ENCODE results near the gene NDUFB7. TPM values are rescaled to one million over a fixed set of nuclear protein-coding genes. Genes with fewer than 3 reads are reported as not detected.
"Not testable (repeated sequence)": the region's sequence is repeated elsewhere in the genome, so short reads cannot be mapped to it uniquely, and the experiment has no call there.

Gene NDUFB7
- polyA plus RNA-seq, 1 donor = 149 TPM

DNA sequence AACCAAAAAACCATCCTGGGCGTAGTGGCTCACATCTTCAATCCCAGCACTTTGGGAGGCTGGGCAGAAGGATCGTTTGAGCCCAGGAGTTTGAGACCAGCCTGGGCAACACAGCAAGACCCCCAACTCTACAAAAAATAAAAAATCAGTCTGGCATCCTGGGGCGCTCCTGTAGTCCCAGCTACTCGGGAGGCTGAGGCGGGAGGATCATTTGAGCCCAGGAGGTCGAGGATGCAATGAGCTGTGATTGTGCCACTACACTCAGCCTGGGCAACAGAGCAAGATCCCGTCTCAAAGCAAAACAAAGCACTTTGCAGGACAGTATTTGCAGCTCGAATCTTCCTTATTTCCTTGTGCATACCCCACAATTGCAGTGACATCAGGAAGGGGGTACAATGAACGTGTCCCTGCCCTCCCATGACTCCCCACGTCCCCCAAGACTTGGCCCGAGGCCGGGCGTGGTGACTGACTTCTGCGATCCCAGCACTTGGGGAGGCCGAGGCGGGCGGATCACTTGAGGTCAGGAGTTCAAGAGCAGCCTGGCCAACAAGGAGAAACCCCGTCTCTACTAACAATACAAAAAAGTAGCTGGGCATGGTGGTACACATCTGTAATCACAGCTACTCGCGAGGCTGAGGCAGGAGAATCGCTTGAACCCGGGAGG, 870 bp downstream of the NDUFB7 start:
- no peak for DNase-seq

DNA sequence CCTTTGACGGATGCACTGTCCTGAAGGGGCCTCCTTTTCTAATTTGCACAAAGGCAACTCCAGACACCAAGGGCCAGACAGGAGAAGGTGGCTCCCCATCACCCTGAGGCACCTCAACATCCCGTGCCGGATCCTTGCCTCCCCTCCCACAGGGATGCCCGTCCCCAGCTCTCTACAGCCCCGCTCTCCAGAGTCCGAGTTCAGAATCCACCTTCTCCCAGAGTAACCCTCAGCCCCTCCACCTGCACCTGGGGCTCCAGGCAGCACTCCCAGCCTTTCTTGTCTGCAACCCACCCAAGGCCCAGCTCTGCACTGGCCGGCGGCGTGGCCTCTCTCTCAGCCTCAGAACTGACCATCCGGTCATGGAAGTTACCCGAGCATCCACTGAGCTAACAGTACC, 4.8 kb downstream of the NDUFB7 start:
- no peak for DNase-seq

- DNase-seq = no peak
These were observed 5.2 kb downstream of the NDUFB7 start for GRCh38 chr19:14566712-14567077.

DNA sequence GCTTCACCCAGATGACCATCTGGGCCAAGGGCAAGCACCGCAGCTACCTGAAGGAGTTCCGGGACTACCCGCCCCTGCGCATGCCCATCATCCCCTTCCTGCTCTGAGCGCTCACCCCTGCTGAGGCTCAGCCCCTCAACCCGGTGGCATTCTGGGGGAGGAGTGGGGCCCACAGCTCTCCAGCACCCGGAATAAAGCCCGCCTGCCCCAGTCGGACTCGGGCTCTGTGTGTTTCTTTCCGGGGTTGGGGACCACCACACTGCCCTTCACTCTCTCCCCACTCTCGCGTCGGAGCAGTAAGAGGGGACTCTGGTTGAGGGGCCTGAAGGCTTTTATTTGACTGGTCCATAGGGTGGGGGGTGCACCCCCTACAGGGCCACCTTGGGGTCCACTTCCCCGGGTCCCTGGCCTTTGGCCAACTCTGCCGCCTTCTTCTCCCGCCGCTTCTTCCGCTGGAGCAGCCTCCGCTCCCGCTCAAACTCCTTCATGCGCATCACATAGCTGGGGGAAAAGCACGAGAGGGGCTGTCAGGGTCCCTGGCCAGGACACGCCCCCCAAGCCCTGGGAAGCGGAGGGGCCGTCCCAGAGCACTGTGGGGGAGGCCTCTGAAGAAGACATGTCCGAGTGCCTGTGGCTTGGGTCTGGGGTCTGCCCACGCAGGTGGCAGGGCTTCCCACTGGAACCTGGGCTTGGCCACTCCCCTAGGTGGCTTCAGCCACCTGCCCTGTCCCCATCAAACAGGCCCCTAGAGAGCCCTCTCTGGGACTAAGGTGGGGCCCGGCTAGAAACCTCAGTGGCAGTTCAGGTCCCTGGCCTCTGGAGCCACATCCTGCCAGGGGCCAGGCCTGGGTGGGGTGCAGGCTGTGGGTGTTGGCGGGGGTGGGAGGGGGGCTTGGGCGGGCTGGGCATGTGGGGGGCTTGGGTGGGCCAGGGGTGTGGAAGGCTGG, 5.8 kb downstream of the NDUFB7 start:
- no peak for DNase-seq

DNA sequence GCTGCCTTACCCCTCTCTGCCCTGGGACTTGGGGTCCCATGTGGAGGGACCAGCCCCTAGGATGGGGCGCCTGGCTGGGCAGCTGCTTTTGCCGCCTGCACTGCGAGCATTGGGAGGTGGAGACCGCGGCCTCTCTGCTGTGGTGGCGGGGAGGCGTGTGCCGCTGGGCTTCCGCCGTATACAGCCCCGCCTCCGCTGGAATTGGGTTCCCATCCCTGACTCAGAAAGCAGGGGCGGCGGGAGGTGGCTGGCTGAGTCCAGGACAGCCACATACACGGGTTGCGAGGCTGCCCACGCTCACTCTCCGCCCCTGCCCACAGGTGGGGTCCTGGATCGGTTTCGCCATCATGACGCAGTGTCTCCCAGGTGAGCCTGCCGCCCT, 6.6 kb downstream of the NDUFB7 start:
- DNase-seq = no peak

DNA sequence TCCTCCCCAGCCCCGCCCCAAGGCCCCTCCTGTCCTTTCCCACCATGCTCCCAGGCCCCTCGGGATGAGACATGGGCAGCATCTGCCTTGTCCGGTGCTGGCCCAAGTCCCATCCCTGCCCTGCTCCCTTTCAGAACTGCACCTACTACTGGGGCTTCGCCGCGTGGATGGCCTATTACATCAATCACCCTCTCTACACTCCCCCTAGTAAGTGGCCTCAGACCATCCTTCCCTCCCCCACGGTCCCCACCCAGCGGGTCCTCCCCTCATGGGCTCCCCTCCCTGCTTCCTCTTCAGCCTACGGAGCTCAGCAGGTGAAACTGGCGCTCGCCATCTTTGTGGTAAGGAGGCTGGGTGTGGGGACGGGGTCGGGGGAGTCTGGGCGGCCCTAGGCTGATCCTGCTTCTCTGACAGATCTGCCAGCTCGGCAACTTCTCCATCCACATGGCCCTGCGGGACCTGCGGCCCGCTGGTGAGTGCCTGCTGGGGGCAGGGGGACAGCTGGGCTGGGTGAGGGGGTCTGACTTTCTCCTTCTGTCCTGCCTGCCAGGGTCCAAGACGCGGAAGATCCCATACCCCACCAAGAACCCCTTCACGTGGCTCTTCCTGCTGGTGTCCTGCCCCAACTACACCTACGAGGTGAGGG, 7.1 kb downstream of the NDUFB7 start:
- DNase-seq = not testable (repeated sequence)

- DNase-seq = no peak
These were observed 7.7 kb downstream of the NDUFB7 start for GRCh38 chr19:14563989-14564651.

- no peak for DNase-seq
These were observed 8.3 kb downstream of the NDUFB7 start for GRCh38 chr19:14563590-14563926.

- DNase-seq = no peak
These were observed 8.9 kb downstream of the NDUFB7 start for GRCh38 chr19:14562660-14563589.

DNA sequence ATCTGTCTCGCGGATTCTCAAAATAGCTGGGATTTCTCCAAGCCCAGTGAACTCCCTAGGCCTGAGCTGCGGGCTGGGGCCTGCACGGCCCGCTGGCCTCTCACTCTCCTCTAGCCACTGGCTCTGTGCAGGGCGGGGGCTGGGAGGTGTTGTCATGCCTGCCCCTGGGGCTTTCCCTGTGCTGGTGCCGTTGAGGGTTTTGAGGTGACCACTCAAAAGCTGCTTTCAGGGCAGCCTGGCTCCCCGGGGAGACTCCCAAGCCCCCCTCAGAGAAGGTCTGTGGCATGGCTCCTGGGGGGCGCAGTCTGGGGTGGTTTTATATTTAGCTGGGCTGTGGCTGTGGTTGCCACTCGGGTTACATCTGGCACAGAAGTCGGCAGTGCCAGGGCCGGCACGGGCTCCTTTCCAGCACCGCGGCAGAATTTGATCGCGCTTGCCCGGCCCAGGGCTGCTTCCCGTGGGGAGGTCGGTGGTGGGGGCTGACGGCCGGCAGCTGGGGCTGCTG, 10.0 kb downstream of the NDUFB7 start:
- peak; percentile 43 for DNase-seq

DNA sequence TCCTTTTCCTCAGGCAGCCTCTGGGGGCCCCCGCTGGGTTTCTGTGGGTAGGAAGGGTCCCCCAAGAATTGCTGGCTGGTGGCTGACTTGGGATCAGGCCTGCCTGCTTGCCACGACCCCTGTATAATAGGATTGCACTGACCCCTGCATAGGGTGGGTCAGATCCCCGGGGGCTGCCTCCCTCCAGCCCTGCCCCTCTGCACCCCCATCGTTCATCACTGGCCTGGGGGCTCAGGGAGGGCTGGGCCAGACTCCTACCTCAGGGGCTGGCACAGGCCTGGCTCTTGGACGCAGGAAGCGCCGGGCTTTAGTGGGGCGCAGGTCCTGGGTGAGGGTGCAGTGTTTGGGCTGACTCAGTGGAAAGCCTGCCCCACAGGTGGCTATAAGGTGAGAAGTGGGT, 10.6 kb downstream of the NDUFB7 start:
- no peak for DNase-seq

DNA sequence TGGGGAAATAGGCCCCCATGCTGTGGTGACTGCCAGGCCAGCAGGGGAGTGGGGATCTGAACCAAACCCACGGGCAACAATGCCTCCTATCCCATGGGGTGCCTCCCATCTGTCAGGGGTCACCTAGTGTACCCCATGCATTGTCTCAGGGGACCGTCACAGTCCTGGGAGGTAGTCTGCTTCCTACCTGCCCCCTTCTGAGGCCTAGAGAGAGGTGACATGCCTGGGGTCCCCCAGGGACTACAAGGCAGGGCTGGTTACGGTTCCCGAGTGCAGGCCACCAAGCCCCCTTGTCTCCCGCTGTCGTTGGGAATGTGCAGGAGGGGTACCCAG, 11.1 kb downstream of the NDUFB7 start:
- no peak for DNase-seq

DNA sequence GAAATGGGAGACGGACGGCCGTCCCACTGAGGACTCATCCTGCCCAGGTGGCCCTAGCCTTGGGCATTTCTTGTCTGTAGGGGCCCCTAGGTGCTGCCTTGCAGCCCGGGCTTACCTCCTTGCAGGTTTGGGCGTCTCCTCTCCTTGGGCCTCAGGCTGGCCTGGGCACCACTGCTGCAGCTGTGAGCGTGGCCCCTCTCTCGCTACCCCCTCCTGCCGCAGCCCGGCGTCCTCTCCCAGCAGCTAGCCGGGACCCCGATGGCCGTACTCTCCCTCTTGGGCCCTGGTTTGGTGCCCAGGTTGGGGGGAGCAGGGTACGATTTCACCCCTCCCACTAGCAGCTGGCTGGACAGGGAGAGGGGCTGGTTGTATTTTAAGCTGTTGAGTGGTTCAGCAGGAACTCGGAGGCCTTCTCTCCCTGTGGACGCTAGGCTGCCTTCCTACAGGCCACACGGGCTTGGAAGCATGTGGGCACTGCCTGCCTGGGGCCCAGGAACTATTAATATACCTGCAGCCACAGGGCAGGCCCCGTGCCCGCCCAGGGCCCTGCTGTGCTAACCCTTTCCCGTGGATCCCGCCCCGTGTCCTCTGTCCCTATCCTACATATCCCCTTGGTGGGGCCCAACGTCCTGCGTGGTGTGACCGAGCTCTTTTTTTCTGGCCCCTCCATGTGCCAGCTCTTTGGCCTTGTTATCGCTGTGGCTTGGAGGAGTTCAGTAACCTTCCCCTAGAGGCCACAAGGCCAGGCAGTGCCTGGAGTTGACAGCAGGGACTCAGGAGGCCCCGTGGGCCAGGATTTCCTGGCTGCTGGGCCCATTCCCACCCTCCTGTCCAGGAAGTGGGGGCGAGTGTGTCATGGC, 11.7 kb downstream of the NDUFB7 start:
- no peak for DNase-seq

- no peak for DNase-seq
These were observed 13.3 kb downstream of the NDUFB7 start for GRCh38 chr19:14558370-14559066.

- peak; percentile 74 for DNase-seq
These were observed 15.1 kb downstream of the NDUFB7 start for GRCh38 chr19:14556662-14557188.

GRCh38 chr19:14555918-14556661, 15.8 kb downstream of the NDUFB7 start:
- DNase-seq = no peak

DNA sequence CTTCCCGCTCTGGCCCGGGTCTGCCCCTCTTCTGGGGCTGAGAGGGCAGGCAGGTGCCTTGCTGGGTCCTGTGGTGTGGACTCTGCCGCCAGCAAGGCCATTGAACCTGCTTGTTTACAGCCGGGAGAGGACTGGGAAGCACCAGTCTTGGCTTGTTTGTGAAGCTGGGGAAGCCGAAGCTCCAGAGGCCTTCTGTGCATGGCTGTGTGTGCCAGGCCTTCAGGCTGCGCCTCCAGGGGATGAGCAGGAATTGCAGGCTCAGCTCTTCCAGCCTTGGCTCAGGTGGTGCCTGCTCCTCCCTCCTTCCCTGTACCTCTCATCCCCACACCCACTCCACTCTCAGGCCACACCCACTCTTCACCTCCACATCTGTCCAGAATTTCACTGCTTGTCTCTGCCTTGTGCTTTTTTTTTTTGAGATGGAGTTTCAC, 17.5 kb downstream of the NDUFB7 start:
- no peak for DNase-seq

- no peak for DNase-seq
These were observed 18.0 kb downstream of the NDUFB7 start for GRCh38 chr19:14553939-14554243.
